Natural killer cell (primary cell): ENCODE measurements around the gene SEMG1. TPM values are rescaled to one million over a fixed set of nuclear protein-coding genes. Genes with fewer than 3 reads are reported as not detected.

Experiments
- ATAC-seq, 3 donors: fragments of 150-1000 bp in 2 of 3; fragments of 200-7000 bp in 1 of 3; cut with Tn5 transposase; 1 replicate in 1 of 3; 2 replicates in 2 of 3; pipeline ENCODE4 v1.10.0; 2021; ENCODE audit warnings: mild to moderate bottlenecking in 2 of 3, moderate library complexity in 2 of 3
- DNase-seq, 2 donors: peaks; one replicate each; pipeline versions ENCODE4 v3.0.0 to v3.0.0-alpha.2; 2013 to 2021; ENCODE audit warnings: mixed read lengths in 1 of 2
- H3K27ac ChIP-seq: one replicate; pipeline ENCODE4 v1.5.1; 2013; ENCODE audit warnings: mild to moderate bottlenecking, low read length
- H3K27me3 ChIP-seq: one replicate; pipeline ENCODE4 v1.6.1; 2013; ENCODE audit warnings: low read length; ENCODE audit not compliant: control insufficient read depth, insufficient read depth
- H3K36me3 ChIP-seq: one replicate; pipeline ENCODE4 v1.6.1; 2013; ENCODE audit warnings: low read length; ENCODE audit not compliant: control insufficient read depth, insufficient read depth
- H3K4me1 ChIP-seq: one replicate; pipeline ENCODE4 v1.6.1; 2013; ENCODE audit warnings: low read length; ENCODE audit not compliant: control insufficient read depth, insufficient read depth
- H3K4me3 ChIP-seq: one replicate; pipeline ENCODE4 v1.5.1; 2013; ENCODE audit warnings: low read length
- H3K9me3 ChIP-seq: one replicate; pipeline ENCODE4 v1.6.1; 2013; ENCODE audit warnings: low read length; ENCODE audit not compliant: control insufficient read depth, insufficient read depth
- H3K27ac Mint-ChIP-seq, 2 donors: one replicate each; pipeline ENCODE4 v1.8.0; 2022; ENCODE audit warnings: mild to moderate bottlenecking in 2 of 2, mixed read lengths in 2 of 2, moderate library complexity in 1 of 2
- H3K27me3 Mint-ChIP-seq, 2 donors: one replicate each; pipeline ENCODE4 v1.8.0; 2022; ENCODE audit warnings: low read depth in 2 of 2, mixed read lengths in 2 of 2
- H3K36me3 Mint-ChIP-seq: one replicate; pipeline ENCODE4 v1.8.0; 2022; ENCODE audit warnings: mixed read lengths
- H3K4me1 Mint-ChIP-seq, 2 donors: one replicate each; pipeline ENCODE4 v1.8.0; 2022; ENCODE audit warnings: mixed read lengths in 2 of 2
- H3K4me3 Mint-ChIP-seq: one replicate; pipeline ENCODE4 v1.8.0; 2022; ENCODE audit warnings: mild to moderate bottlenecking, moderate library complexity, mixed read lengths
- H3K9me3 Mint-ChIP-seq, 2 donors: one replicate each; pipeline ENCODE4 v1.8.0; 2022; ENCODE audit warnings: mixed read lengths in 2 of 2
- WGBS: methylation state at CpG from one replicate; pipeline ENCODE4 v1.1.7; 2013; ENCODE audit warnings: missing lambda C conversion rate; ENCODE audit not compliant: insufficient coverage; 5-methylcytosine and 5-hydroxymethylcytosine counted together
- intact Hi-C: fragments of 100-400 bp; cut with micrococcal nuclease; formaldehyde crosslinking; loops from one replicate; pipeline ENCODE4 v1.14.2; 2022
- total RNA-seq, 4 donors: library from RNA; stranded (reverse); fragments of 120-200 nt in 1 of 4; gene quantifications; one replicate each; pipeline versions ENCODE4 v1.2.3 to v1.2.4, GENCODE V29; 2013 to 2022
- TF ChIP-seq, protein P1 (sequence below): fragments of 200-600 bp; IDR thresholded peaks from one replicate; pipeline ENCODE4 v1.8.0; 2022; ENCODE audit warnings: antibody characterized with exemption

SEMG1 gene
- total RNA-seq, 3 donors from 2014 or later (not counting 1 experiment from before 2014, with no cell fraction given), result not detected

DNA sequence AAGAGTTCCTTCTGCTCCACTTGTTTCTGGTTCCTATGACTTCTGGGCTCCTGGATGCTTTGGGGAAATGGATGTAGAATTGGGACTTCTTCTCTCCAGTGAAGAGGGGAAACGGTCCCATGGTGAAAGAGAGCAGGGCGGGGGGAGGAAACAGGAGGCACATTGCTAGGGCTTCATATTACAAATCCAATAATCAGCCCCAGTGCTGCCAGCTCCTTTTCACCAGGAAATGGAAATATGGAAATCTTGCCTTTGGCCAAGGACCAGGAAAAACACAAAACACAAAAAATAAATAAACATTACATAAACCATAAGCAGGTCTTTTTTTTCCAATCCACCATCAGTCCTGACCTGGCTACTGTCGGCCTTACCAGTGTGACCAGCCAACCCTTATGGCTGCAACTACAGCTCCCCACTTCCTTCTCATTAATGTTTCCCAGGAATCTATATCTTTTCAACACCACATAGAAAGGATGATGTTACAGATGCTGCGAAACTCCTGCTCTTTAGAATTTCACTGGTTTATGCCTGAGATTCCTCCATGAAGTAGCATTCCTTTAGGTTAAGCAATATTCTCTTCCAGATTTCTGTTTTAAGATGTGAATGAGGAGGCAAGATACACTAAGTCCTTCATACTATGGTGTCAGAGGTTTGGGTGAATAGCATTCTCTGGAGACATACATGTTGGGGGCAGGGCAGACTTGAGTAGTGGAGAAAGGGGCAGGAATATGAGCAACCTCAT is 30.1 kb upstream of the SEMG1 start:
- TF ChIP-seq, protein P1, sequence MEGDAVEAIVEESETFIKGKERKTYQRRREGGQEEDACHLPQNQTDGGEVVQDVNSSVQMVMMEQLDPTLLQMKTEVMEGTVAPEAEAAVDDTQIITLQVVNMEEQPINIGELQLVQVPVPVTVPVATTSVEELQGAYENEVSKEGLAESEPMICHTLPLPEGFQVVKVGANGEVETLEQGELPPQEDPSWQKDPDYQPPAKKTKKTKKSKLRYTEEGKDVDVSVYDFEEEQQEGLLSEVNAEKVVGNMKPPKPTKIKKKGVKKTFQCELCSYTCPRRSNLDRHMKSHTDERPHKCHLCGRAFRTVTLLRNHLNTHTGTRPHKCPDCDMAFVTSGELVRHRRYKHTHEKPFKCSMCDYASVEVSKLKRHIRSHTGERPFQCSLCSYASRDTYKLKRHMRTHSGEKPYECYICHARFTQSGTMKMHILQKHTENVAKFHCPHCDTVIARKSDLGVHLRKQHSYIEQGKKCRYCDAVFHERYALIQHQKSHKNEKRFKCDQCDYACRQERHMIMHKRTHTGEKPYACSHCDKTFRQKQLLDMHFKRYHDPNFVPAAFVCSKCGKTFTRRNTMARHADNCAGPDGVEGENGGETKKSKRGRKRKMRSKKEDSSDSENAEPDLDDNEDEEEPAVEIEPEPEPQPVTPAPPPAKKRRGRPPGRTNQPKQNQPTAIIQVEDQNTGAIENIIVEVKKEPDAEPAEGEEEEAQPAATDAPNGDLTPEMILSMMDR, result no peak
- 91% methylated on average over 3 of the region's 4 CpGs for WGBS
- Histone ChIP-seq H3K36me3 (no peaks in the 10 kb centered on the region), H3K27me3 (peaks cover 2% of the 10 kb centered on the region), H3K27ac (no peak overlapping the region), H3K4me3 (no peak overlapping the region), H3K4me1 (no peaks in the 10 kb centered on the region), H3K9me3 (no peaks in the 10 kb centered on the region)
- no peak overlapping the region for H3K27ac Mint-ChIP-seq
- no peaks in the 10 kb centered on the region for H3K4me1 Mint-ChIP-seq
- no peaks in the 10 kb centered on the region for H3K36me3 Mint-ChIP-seq
- no peak for DNase-seq
- peaks cover 12 to 29% of the 10 kb centered on the region in 2 donors for H3K27me3 Mint-ChIP-seq
- H3K4me3 Mint-ChIP-seq, result no peak overlapping the region
- no peaks in the 10 kb centered on the region for H3K9me3 Mint-ChIP-seq
- ATAC-seq, result no peak
- intact Hi-C loops, result no loop called here

DNA sequence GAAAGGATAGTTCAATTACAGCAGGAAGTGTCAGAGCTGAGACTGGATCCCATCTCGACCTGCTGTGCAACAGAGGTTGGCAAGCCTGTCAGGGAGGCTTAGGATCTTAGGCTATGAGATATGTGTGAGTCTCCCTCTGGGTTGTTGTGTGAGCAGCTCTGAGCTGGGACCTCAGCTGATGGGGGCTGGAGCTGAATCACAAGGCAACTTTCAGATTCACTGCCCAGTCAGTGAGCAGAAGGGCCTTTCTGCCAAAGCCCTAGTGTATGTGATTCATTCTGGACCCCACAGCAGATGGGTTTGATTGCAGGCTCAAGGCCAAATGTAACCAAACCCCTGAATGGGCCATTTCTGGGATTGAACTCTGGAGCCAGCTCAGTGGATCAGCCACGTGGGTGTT is 27.7 kb upstream of the SEMG1 start:
- H3K9me3 ChIP-seq, result no peaks in the 10 kb centered on the region
- ATAC-seq (no peak), DNase-seq (no peak)
- no peaks in the 10 kb centered on the region for H3K4me1 ChIP-seq
- no peaks in the 10 kb centered on the region for H3K27me3 ChIP-seq
- no peaks in the 10 kb centered on the region for H3K4me1 Mint-ChIP-seq
- no peaks in the 10 kb centered on the region for H3K9me3 Mint-ChIP-seq
- WGBS, result 73% methylated on average over 2 of the region's 2 CpGs
- TF ChIP-seq, protein P1, result no peak
- no peak overlapping the region for H3K27ac Mint-ChIP-seq
- intact Hi-C loops, result no loop called here
- no peaks in the 10 kb centered on the region for H3K36me3 Mint-ChIP-seq
- H3K27me3 Mint-ChIP-seq, result peaks cover 7 to 28% of the 10 kb centered on the region in 2 donors
- H3K36me3 ChIP-seq, result no peaks in the 10 kb centered on the region
- no peak overlapping the region for H3K27ac ChIP-seq
- H3K4me3 ChIP-seq, result no peak overlapping the region
- H3K4me3 Mint-ChIP-seq, result no peak overlapping the region

DNA sequence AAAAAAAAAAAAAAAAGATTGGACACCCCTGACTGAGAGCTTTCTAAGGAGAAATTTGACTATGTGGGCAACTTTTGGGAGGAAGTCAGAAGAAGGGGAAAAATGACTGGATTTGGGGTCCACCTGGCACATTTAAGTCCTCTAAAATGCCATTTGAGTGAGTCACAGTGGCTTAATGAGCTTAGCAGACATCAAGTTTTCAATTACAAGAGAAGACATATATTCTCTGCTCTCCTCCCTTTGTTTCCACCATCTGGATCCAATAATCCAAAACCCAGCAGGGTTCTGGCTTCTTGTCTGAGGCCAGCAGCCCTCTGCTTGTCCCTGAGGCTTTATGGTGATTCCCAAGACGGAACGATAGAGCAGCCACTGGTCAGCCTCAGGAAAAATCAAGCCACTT is 25.2 kb upstream of the SEMG1 start:
- H3K27ac ChIP-seq, result no peak overlapping the region
- intact Hi-C loops, result no loop called here
- no peaks in the 10 kb centered on the region for H3K4me1 ChIP-seq
- no peak for DNase-seq
- TF ChIP-seq, protein P1, result no peak
- H3K27ac Mint-ChIP-seq, result no peak overlapping the region
- ATAC-seq, result no peak
- H3K4me1 Mint-ChIP-seq, result no peaks in the 10 kb centered on the region
- H3K27me3 Mint-ChIP-seq, result peaks cover 8 to 39% of the 10 kb centered on the region in 2 donors
- 92% methylated on average over 2 of the region's 2 CpGs for WGBS
- H3K27me3 ChIP-seq, result no peaks in the 10 kb centered on the region
- no peaks in the 10 kb centered on the region for H3K36me3 Mint-ChIP-seq
- H3K4me3 Mint-ChIP-seq, result no peak overlapping the region
- H3K36me3 ChIP-seq, result no peaks in the 10 kb centered on the region
- no peak overlapping the region for H3K4me3 ChIP-seq
- no peaks in the 10 kb centered on the region for H3K9me3 ChIP-seq
- H3K9me3 Mint-ChIP-seq, result no peaks in the 10 kb centered on the region

GRCh38 chr20:45183084-45183483 is 23.7 kb upstream of the SEMG1 start:
- TF ChIP-seq, protein P1, result no peak
- intact Hi-C loops, result no loop called here
- H3K27ac Mint-ChIP-seq, result no peak overlapping the region
- Histone ChIP-seq H3K4me1 (no peaks in the 10 kb centered on the region), H3K4me3 (no peak overlapping the region), H3K27ac (no peak overlapping the region), H3K27me3 (no peaks in the 10 kb centered on the region), H3K9me3 (no peaks in the 10 kb centered on the region), H3K36me3 (no peaks in the 10 kb centered on the region)
- H3K4me3 Mint-ChIP-seq, result no peak overlapping the region
- ATAC-seq (no peak), DNase-seq (no peak)
- no peaks in the 10 kb centered on the region for H3K36me3 Mint-ChIP-seq
- H3K27me3 Mint-ChIP-seq, result peaks cover 14 to 37% of the 10 kb centered on the region in 2 donors
- no peaks in the 10 kb centered on the region for H3K4me1 Mint-ChIP-seq
- 91% methylated on average over 1 of the region's 2 CpGs for WGBS
- no peaks in the 10 kb centered on the region for H3K9me3 Mint-ChIP-seq
